Fibroblast of skin of left biceps (primary cell): ENCODE results near the gene B3GNT3.

Source experiments
- DNase-seq, 2 experiments: peaks; one replicate each; pipeline ENCODE4 v3.0.0-alpha.2; 2013; ENCODE audit warnings: low read depth in 2 of 2

Gene B3GNT3

GRCh38 chr19:17832443-17833208, 37.7 kb downstream of the B3GNT3 start:
- DNase-seq: no peak

DNA sequence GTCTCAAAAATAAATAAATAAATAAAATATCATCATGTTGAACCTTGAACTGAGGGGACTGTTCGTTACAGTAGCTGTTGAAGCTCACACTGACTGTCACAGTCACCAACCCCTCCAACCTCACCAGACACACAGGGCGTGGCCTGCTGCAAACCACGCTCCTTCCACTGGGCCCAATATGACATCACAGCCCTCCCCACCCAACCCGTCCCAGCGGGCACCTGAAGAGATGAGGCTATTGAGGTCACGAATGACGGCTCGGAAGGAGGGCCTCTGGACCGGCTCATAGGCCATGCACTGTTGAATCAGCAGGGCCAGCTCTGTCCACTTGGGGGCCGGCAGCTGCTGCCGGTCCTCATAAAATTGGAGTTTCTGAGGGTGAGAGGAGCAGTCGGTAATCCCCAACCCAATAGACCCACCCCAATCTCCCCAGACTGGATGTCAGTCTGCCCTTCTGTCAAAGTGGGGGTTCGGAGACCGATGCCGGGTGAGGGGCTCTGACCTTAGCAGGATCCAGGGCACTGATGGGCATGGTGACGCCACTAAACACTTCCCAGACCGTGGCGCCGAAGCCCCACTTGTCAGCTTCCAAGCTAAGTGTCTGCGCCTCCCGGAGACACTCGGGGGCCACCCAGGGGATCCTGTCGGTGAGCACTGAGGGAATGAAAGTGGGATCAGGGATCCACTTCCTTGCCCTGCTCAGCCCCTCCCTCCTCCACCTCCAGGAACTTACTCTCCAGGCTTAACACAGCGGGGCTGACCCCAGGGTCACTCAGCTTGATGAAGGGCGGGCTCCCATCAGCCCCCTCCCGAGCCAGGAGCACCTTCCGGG, 39.6 kb downstream of the B3GNT3 start:
- no peak for DNase-seq

DNA sequence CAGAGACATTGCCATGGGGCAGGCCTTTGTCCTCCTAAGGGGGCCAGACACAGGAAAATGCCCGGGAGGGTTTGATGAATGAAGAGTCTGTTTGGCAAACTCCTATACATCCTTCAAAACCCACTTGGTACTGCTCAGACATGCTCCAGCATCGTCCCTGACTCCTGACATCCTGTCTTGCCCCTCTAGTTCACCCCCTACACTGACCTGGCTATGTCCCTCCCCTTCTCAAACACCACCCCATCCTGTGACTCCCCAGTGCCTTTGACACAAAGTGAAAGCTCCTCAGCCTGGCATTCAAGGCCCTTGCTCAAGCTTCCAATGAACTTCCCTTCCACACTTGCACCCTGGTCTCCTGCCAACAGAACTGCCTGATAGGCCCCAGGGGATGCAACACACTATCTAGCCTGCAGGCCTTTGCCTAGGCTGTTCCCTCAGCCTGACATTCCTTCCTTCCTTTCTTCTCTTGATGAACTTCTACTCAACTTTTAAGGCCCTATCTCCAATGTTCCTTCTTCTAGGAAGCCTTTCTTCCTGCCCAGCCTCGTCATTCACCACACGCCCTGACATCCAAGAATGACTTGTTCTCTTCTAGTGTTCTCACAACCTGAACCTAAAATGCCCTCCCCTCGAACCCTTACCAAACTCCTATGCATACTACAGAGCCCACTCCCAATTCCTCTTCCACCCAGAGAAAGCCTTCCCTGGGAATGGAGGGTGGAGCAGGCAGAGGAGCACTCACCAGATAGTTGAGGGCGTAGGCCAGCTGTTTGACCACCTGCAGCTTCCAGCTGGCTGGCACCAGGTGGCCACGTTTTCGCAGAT, 40.5 kb downstream of the B3GNT3 start:
- no peak for DNase-seq

DNA sequence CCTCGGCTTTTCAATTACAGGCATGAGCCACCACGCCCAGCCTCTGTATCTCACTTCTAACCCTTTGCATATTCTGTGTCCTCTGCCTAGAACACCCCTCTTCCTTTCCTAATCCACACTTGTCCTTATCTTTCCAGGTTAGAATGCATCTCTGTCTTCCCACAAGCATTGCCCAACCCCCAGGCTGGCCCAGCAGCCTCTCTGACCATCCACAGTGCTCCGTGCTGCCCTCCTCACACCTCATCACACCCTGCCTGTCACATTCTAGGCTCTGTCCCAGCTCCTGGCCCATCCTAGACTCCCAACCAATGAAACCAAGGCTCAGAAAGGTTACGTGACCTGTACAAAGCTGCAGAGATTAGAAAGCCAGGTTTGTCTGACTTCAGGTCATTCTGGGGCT, 41.6 kb downstream of the B3GNT3 start:
- DNase-seq: no peak

- no peak for DNase-seq
These were observed 43.0 kb downstream of the B3GNT3 start for GRCh38 chr19:17837972-17838371.

DNA sequence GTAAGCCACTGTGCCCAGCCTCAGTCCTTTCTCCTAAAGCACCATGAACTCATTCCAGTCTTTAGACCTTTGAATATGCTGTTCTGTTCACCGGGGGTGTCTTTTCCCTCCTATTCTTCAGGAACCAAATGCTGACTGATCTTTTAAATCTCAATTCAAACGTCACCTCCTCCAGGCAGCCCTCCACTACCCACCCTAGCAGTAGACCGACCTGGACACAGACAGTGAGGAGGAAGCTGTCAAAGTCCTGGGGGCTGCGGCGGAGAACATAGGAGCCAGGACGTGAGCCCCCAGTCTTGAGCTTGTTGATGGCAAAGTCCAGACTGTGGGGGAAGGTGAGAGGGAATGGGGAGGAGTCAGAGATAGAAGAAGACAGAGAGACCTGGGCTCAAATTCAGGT, 45.1 kb downstream of the B3GNT3 start:
- no peak for DNase-seq

GRCh38 chr19:17841371-17841809, 46.5 kb downstream of the B3GNT3 start:
- DNase-seq: no peak

- peak in 1 of 2 experiments; percentile 63 for DNase-seq
These were observed 47.1 kb downstream of the B3GNT3 start for GRCh38 chr19:17841810-17842662.

- no peak for DNase-seq
These were observed 47.8 kb downstream of the B3GNT3 start for GRCh38 chr19:17842663-17843291.

DNA sequence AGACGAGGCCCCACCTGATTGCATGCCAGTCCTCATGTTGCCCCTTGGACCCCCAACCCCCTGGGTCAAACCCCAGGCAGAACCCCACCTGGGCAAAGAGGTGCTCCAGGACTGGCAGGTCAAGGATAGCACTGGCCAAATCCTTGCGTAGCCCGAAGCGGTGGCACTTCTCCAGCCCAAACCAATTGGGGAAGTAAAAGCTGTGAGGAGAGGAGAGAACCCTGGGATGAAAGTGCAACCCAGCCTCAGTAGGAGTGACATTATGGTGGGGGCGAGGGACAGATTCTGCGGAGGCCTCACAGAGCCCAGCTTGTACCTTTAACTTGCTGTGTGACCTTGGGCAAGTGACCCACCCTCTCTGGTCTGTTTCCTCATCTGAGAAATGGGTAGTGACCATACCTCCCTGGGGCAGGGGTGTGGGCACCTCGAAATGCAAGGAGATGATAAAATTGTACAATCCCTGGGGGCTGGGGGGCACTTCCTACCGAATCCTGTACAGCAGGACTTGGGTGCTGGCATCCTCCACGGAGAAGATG, 48.4 kb downstream of the B3GNT3 start:
- no peak for DNase-seq

- no peak for DNase-seq
These were observed 49.1 kb downstream of the B3GNT3 start for GRCh38 chr19:17843908-17844490.

GRCh38 chr19:17846146-17846545, 51.2 kb downstream of the B3GNT3 start:
- DNase-seq: no peak

DNA sequence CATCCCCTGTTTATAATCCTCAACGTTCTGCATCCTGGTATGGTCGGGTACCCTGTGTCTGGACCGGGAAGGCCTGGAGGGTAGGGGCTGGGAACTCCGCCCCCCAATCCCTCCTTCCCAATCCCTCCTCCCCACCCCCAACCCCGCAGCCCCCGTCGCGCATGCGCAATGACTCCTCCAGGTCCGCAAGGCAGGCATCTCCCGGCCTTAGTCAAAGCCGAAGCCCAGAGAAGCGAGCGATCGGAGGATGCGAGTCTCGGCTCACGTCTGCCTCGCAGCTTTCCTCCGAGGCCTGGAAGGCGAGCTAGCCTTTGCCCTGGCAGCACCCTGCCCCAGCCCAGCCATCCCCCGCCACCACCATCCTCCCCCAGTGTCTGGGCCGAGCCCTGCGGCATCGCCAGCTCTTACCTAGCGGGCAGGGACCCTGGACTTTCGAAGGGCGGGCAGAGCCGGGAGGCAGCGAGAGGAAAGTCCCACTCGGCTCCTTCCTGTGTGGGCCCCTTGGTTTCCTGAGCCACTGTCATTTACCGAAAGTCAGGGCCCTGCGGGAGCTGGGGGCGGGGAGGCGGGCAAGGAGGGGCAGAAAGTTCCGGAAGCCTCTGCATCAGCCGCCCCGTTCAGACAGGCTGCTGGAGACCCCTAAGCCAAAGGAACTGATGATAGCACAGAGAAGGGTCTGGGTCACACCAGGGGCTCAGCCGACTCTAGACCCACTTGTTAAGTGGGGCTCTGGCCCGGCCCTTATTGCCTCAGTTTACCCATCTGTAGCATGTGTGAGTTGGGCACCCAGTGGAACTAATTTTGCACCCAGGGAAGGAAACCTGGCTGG, 52.8 kb downstream of the B3GNT3 start, which contains the start of gene JAK3:
Gene JAK3 (minus strand): TSS at position 445 of the 829 bp plus-strand sequence. CDS start 3,565 bp downstream, outside the sequence.
- no peak for DNase-seq

DNA sequence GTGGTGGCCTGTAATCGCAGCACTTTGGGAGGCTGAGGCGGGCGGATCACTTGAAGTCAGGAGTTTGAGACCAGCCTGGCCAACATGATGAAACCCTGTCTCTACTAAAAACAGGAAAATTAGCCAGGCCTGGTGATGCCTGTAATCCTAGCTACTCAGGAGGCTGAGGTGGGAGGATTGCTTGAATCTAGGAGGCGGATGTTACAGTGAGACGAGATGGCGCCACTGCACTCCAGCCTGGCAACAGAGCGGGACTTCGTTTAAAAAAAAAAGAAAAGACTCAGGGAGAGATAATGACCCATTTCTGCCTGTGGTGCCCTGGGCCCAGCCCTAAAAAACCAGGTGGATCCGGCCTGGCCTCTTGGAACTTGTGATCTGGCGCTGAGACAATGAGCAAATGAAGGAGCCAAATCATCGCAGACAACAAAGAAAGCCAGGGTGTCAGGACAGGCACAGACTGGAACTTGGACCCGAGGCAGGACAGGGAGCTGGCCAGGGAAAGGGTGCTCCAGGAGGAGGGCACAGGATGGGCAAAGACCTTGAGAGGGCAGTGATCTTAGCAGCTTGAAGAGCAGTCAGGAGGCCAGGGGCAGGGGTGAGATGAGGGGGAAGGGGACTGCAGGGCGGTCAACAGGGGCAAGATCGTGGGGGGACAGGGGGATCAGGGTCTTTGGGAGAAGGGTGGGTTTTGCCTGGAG, 53.8 kb downstream of the B3GNT3 start:
- no peak for DNase-seq

DNA sequence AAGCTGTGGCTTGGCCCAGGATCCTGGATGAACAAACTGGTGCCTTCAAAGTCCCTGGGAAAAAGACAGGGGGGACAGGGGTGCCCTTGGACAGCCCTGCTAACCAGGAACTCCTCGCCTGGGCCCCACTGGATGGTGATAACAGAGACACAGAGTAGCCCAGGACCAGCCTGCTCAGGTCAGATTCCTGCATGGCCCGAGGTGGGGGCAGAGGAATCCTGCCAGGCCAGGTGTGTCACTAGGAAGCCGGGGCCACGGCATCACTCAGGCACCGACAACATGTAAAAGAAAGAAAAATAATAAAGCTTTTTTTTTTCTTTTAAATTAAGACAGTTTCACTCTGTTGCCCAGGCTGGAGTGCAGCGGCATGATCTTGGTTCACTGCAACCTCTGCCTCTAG, 59.1 kb downstream of the B3GNT3 start:
- no peak for DNase-seq

DNA sequence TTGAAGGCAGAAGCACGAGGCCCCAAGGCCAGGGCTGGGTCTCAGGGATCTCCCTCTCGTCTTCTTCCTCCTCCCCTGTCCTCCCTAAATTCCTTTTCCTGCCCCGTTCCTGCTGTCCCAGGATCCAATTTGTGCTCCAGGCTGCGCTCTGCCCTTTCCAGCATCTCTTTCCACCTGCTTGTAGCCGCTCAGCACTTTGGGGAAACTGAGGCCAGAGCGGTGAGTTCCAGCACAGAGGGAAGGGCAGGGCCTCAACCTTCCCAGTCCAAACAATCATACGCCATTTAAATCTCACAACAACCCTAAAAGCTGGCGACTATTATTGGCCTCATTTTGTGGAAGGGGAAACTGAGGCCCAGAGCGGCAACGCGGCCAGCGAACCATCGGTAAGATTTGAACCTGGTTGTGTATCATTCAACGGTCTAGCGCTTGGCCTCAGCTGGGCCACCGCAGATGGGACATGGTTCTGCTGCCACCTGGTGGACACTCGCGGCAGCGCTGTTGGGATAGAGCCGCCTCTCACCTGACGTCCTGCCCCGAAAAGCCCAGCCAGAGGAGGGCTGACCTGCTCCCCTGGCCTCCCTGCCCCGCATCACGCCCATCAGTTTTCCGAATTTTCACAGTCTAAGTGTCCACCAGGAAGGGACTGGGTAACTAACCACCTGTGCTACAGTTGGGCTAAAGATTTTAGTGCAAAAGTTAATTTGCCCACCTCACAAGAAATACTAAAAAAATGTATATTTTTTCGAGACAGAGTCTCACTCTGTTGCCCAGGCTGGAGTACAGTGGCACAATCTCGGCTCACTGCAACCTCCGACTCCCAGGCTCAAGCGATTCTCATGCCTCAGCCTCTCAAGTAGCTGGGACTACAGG, 60.6 kb downstream of the B3GNT3 start:
- no peak for DNase-seq
